ENCODE results near the gene FKBP3. TPM values are rescaled to one million over a fixed set of nuclear protein-coding genes. Genes with fewer than 3 reads are reported as not detected.

The FKBP3 gene
- total and polyA plus RNA-seq, 2 donors (not counting 1 experiment from before 2014, with no cell fraction given), result 18.5 to 58.7 TPM

DNA sequence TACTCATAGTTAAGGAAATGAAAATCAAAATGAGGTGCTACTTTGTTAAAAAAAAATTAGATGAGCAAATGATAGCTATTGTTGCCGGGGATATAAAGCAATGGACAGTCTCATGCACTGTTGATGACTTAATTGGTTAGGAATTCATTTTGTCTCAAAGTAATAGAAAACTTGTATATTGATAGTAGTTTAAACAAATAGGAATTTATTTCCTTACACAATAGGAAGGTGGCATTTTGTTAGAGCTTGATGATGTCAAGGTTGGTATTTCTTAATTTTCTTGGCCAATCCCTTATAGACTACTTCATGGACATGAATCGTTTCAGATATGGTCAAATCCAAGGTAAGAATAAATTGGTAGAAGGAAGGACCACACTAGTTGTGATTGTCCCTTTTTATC is 42.6 kb downstream of the FKBP3 start:
- no peaks in the 10 kb centered on the region for H3K27me3 Mint-ChIP-seq
- no peak overlapping the region for H3K27ac Mint-ChIP-seq
- peaks cover 3 to 15% of the 10 kb centered on the region in 2 experiments for H3K36me3 ChIP-seq (replicated peaks in 1 of 2; ENCODE audit: control extremely low read depth in 1 of 2, control insufficient read depth in 1 of 2, extremely low read depth in 1 of 2, insufficient read depth in 2 of 2, low read length in 1 of 2)
- TF ChIP-seq, protein P1, sequence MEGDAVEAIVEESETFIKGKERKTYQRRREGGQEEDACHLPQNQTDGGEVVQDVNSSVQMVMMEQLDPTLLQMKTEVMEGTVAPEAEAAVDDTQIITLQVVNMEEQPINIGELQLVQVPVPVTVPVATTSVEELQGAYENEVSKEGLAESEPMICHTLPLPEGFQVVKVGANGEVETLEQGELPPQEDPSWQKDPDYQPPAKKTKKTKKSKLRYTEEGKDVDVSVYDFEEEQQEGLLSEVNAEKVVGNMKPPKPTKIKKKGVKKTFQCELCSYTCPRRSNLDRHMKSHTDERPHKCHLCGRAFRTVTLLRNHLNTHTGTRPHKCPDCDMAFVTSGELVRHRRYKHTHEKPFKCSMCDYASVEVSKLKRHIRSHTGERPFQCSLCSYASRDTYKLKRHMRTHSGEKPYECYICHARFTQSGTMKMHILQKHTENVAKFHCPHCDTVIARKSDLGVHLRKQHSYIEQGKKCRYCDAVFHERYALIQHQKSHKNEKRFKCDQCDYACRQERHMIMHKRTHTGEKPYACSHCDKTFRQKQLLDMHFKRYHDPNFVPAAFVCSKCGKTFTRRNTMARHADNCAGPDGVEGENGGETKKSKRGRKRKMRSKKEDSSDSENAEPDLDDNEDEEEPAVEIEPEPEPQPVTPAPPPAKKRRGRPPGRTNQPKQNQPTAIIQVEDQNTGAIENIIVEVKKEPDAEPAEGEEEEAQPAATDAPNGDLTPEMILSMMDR (IDR thresholded peaks at IDR 0.05), result no peak
- TF ChIP-seq EZH2 (IDR thresholded peaks at IDR 0.05; ENCODE audit: borderline replicate concordance, insufficient read depth, low read depth, low read length, poor library complexity, severe bottlenecking), result no peak
- H3K4me3 Mint-ChIP-seq, result no peak overlapping the region
- peaks cover 83% of the 10 kb centered on the region for H3K79me2 ChIP-seq (ENCODE audit: control insufficient read depth, insufficient read depth, low read length)
- ATAC-seq (ENCODE audit: low read depth) (no peak), DNase-seq (no peak)
- CTCF ChIA-PET, result interaction anchor here (0.6 to 1.6 kb wide), 2 partner anchors 107 to 174 kb away, joined by 3 read pairs; no protein-coding TSS in a partner anchor
- no peak overlapping the region for H3K9ac ChIP-seq (ENCODE audit: low read length)
- H3K4me1 Mint-ChIP-seq, result peaks cover 33% of the 10 kb centered on the region
- H3K27ac ChIP-seq (ENCODE audit: low read length in 2 of 2), result no peak overlapping the region
- no peaks in the 10 kb centered on the region for H3K27me3 ChIP-seq (replicated peaks in 1 of 4; ENCODE audit: control extremely low read depth in 1 of 4, control insufficient read depth in 3 of 4, insufficient read depth in 4 of 4, low read length in 3 of 4)
- peaks cover 9 to 17% of the 10 kb centered on the region in 2 donors for H3K4me1 ChIP-seq (ENCODE audit: control insufficient read depth in 2 of 2, insufficient read depth in 2 of 2, low read length in 2 of 2)
- no peak overlapping the region for H3K4me3 ChIP-seq (ENCODE audit: control extremely low read depth in 1 of 5, extremely low read depth in 1 of 5, insufficient read depth in 1 of 5, low read depth in 2 of 5, low read length in 4 of 5)
- intact Hi-C loops (cut with micrococcal nuclease), result loop anchor here (1.0 kb wide), 1 partner anchor 7 kb away; the partner anchor contains the start of gene PRPF39
- no peak overlapping the region for H3K4me2 ChIP-seq (replicated peaks; ENCODE audit: low read depth, low read length, poor library complexity, severe bottlenecking)
- peaks cover 36% of the 10 kb centered on the region for H4K20me1 ChIP-seq (ENCODE audit: control insufficient read depth, insufficient read depth, low read length, poor library complexity, severe bottlenecking)
- POLR2A ChIA-PET, result no interaction called here
- no peaks in the 10 kb centered on the region for H3K9me3 ChIP-seq (ENCODE audit: control extremely low read depth in 1 of 3, control insufficient read depth in 2 of 3, insufficient read depth in 1 of 3, low read length in 2 of 3)
- H3K9me3 Mint-ChIP-seq (ENCODE audit: insufficient read depth), result no peaks in the 10 kb centered on the region
- H2AFZ ChIP-seq (ENCODE audit: insufficient read depth, low read depth, low read length, poor library complexity, severe bottlenecking), result no peak overlapping the region
- no CpG with 5 or more reads among the region's 2 CpGs for WGBS (ENCODE audit: insufficient coverage)

DNA sequence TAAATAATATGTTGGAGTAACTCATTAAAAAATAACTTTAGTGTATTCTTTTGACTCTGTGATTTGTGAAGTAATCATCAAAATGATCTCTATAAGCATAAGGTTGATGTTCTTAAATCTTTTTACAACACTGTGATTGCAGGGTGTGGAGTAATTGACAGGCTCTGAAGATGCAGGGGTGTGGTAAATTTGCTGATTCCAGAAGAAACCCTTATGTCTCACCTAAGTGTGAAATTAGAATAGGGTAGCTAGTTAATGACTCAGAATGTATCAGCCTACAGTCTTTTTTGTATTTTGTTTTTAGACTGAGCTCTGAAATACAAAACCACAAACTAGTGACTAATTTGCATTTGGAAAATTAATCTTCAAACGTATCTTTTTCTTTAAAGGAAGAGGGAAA is 44.5 kb downstream of the FKBP3 start:
- ChIA-PET POLR2A (no interaction called here), CTCF (no interaction called here)
- intact Hi-C loops (cut with micrococcal nuclease), result no loop called here
- H3K4me2 ChIP-seq (replicated peaks; ENCODE audit: low read depth, low read length, poor library complexity, severe bottlenecking), result no peak overlapping the region
- peaks cover 41% of the 10 kb centered on the region for H4K20me1 ChIP-seq (ENCODE audit: control insufficient read depth, insufficient read depth, low read length, poor library complexity, severe bottlenecking)
- H3K4me3 Mint-ChIP-seq, result no peak overlapping the region
- H3K27ac Mint-ChIP-seq, result no peak overlapping the region
- H3K9me3 Mint-ChIP-seq (ENCODE audit: insufficient read depth), result no peaks in the 10 kb centered on the region
- no peaks in the 10 kb centered on the region for H3K27me3 Mint-ChIP-seq
- no CpG with 5 or more reads among the region's 1 CpG for WGBS (ENCODE audit: insufficient coverage)
- no peaks in the 10 kb centered on the region for H3K36me3 ChIP-seq (replicated peaks in 1 of 2; ENCODE audit: control extremely low read depth in 1 of 2, control insufficient read depth in 1 of 2, extremely low read depth in 1 of 2, insufficient read depth in 2 of 2, low read length in 1 of 2)
- ATAC-seq (ENCODE audit: low read depth) (no peak), DNase-seq (no peak)
- H3K9ac ChIP-seq (ENCODE audit: low read length), result no peak overlapping the region
- H3K4me3 ChIP-seq (ENCODE audit: control extremely low read depth in 1 of 5, extremely low read depth in 1 of 5, insufficient read depth in 1 of 5, low read depth in 2 of 5, low read length in 4 of 5), result no peak overlapping the region
- TF ChIP-seq, protein P1 (IDR thresholded peaks at IDR 0.05), result no peak
- TF ChIP-seq EZH2 (IDR thresholded peaks at IDR 0.05; ENCODE audit: borderline replicate concordance, insufficient read depth, low read depth, low read length, poor library complexity, severe bottlenecking), result no peak
- H3K4me1 Mint-ChIP-seq, result peaks cover 49% of the 10 kb centered on the region
- H3K27ac ChIP-seq (ENCODE audit: low read length in 2 of 2), result no peak overlapping the region
- H3K27me3 ChIP-seq (replicated peaks in 1 of 4; ENCODE audit: control extremely low read depth in 1 of 4, control insufficient read depth in 3 of 4, insufficient read depth in 4 of 4, low read length in 3 of 4), result no peaks in the 10 kb centered on the region
- H3K4me1 ChIP-seq (ENCODE audit: control insufficient read depth in 2 of 2, insufficient read depth in 2 of 2, low read length in 2 of 2), result peaks cover 20 to 33% of the 10 kb centered on the region in 2 donors
- H2AFZ ChIP-seq (ENCODE audit: insufficient read depth, low read depth, low read length, poor library complexity, severe bottlenecking), result no peak overlapping the region
- no peaks in the 10 kb centered on the region for H3K9me3 ChIP-seq (ENCODE audit: control extremely low read depth in 1 of 3, control insufficient read depth in 2 of 3, insufficient read depth in 1 of 3, low read length in 2 of 3)
- H3K79me2 ChIP-seq (ENCODE audit: control insufficient read depth, insufficient read depth, low read length), result peaks cover 96% of the 10 kb centered on the region
